H1 (cell line): Measurements from ENCODE around the gene CACNA1D. TPM values are rescaled to one million over a fixed set of nuclear protein-coding genes. Genes with fewer than 3 reads are reported as not detected.

Experiments
- CTCF ChIA-PET: fragments of 300-600 bp; sonication (Branson Sonifier 250); formaldehyde crosslinking; loops from one replicate; lab custom pipeline; 2021; ENCODE audit not compliant: partially characterized antibody; lab: Charles Lee
- POLR2A ChIA-PET: fragments of 300-600 bp; sonication (Branson Sonifier 250); formaldehyde crosslinking; loops from one replicate; lab custom pipeline; 2021; ENCODE audit warnings: inconsistent platforms; ENCODE audit not compliant: partially characterized antibody; lab: Charles Lee
- DNase-seq, 2 experiments: peaks; one replicate each; pipeline versions ENCODE4 v3.0.0 to v3.0.0-alpha.2; 2010 to 2022; ENCODE audit warnings: low spot score in 2 of 2, low read depth in 1 of 2, mixed read lengths in 1 of 2
- FAIRE-seq: peaks from 2 replicates; lab custom pipeline; 2011; peaks lifted over from hg19 to GRCh38; lab: Jason Lieb, UNC
- H2AFZ ChIP-seq: 2 replicates; pipeline ENCODE4 v1.8.1; 2012; ENCODE audit warnings: low read length, inconsistent platforms
- H2AK5ac ChIP-seq: 2 replicates; pipeline ENCODE4 v1.6.1; 2013; ENCODE audit warnings: low read depth, low read length
- H2BK120ac ChIP-seq: replicated peaks from 2 replicates; pipeline ENCODE3; 2013; ENCODE audit warnings: low read depth, low read length, inconsistent platforms
- H2BK12ac ChIP-seq: 2 replicates; pipeline ENCODE4 v1.6.1; 2013; ENCODE audit warnings: low read depth, low read length
- H2BK15ac ChIP-seq: 2 replicates; pipeline ENCODE4 v1.6.1; 2013; ENCODE audit warnings: low read length
- H2BK20ac ChIP-seq: 2 replicates; pipeline ENCODE4 v1.6.1; 2013; ENCODE audit warnings: low read length
- H2BK5ac ChIP-seq: 2 replicates; pipeline ENCODE4 v1.6.1; 2013; ENCODE audit warnings: low read depth, low read length
- H3K14ac ChIP-seq: 2 replicates; pipeline ENCODE4 v1.6.1; 2013; ENCODE audit warnings: inconsistent platforms; ENCODE audit not compliant: insufficient read length
- H3K18ac ChIP-seq: 2 replicates; pipeline ENCODE4 v1.6.1; 2013; ENCODE audit warnings: low read length; ENCODE audit errors: extremely low read depth
- H3K23ac ChIP-seq: 2 replicates; pipeline ENCODE4 v1.6.1; 2013; ENCODE audit warnings: inconsistent platforms; ENCODE audit not compliant: insufficient read length
- H3K23me2 ChIP-seq: 2 replicates; pipeline ENCODE4 v1.6.1; 2013; ENCODE audit warnings: low read depth, low read length
- H3K27ac ChIP-seq: 2 replicates; pipeline ENCODE4 v1.6.1; 2011; ENCODE audit warnings: low read depth, low read length, inconsistent platforms
- H3K27me3 ChIP-seq, 4 experiments: replicated peaks in 1 of 4; 1 replicate in 1 of 4; 2 replicates in 3 of 4; pipeline versions ENCODE4 v1.6.1 to v1.8.1; 2011 to 2013; ENCODE audit warnings: low read length in 3 of 4, mild to moderate bottlenecking in 3 of 4, inconsistent platforms in 2 of 4, mixed read lengths in 2 of 4, moderate library complexity in 1 of 4; ENCODE audit not compliant: control insufficient read depth in 3 of 4, insufficient read depth in 3 of 4; ENCODE audit errors: extremely low read depth in 1 of 4
- H3K36me3 ChIP-seq, 4 experiments: 2 replicates each; pipeline versions ENCODE4 v1.6.1 to v1.8.1; 2011 to 2013; ENCODE audit warnings: mild to moderate bottlenecking in 4 of 4, low read length in 3 of 4, moderate library complexity in 2 of 4, control low read depth in 1 of 4, inconsistent platforms in 1 of 4; ENCODE audit not compliant: insufficient read depth in 4 of 4, control insufficient read depth in 2 of 4
- H3K4ac ChIP-seq: replicated peaks from 2 replicates; pipeline ENCODE3; 2013; ENCODE audit warnings: low read length, low read depth, mixed read lengths, inconsistent platforms; ENCODE audit not compliant: insufficient read length
- H3K4me1 ChIP-seq, 4 experiments: replicated peaks in 1 of 4; 1 replicate in 1 of 4; 2 replicates in 3 of 4; pipeline versions ENCODE4 v1.6.1 to v1.8.1; 2011 to 2013; ENCODE audit warnings: low read length in 3 of 4, inconsistent platforms in 2 of 4, mixed read lengths in 1 of 4; ENCODE audit not compliant: insufficient read depth in 4 of 4, control insufficient read depth in 3 of 4
- H3K4me2 ChIP-seq, 2 experiments: 2 replicates each; pipeline versions ENCODE4 v1.6.1 to v1.8.1; 2011 to 2013; ENCODE audit warnings: low read depth in 2 of 2, low read length in 2 of 2, control low read depth in 1 of 2, inconsistent platforms in 1 of 2, mild to moderate bottlenecking in 1 of 2; ENCODE audit not compliant: insufficient read depth in 1 of 2
- H3K4me3 ChIP-seq, 4 experiments: fragments of 200-600, 300-600 bp in 1 of 4; sonication (generic), shearing (Covaris generic), sonication (Bioruptor Twin) in 1 of 4; 2 replicates each; pipeline versions ENCODE4 v1.5.1 to v1.8.1; 2011 to 2016; ENCODE audit warnings: low read length in 4 of 4, low read depth in 3 of 4, control low read depth in 2 of 4, inconsistent platforms in 2 of 4, mild to moderate bottlenecking in 2 of 4, mixed read lengths in 1 of 4, moderate library complexity in 1 of 4; ENCODE audit not compliant: insufficient read depth in 2 of 4; ENCODE audit errors: extremely low read depth in 1 of 4
- H3K56ac ChIP-seq: replicated peaks from 2 replicates; pipeline ENCODE3; 2013; ENCODE audit warnings: low read depth, mild to moderate bottlenecking, mixed read lengths, low read length, inconsistent platforms; ENCODE audit not compliant: insufficient read length
- H3K79me1 ChIP-seq: 2 replicates; pipeline ENCODE4 v1.6.1; 2013; ENCODE audit warnings: low read depth, low read length, control low read depth
- H3K79me2 ChIP-seq, 2 experiments: 2 replicates each; pipeline versions ENCODE4 v1.6.1 to v1.8.1; 2012 to 2013; ENCODE audit warnings: low read length in 2 of 2, mild to moderate bottlenecking in 2 of 2, inconsistent platforms in 1 of 2; ENCODE audit not compliant: insufficient read depth in 2 of 2, control insufficient read depth in 1 of 2
- H3K9ac ChIP-seq, 4 experiments: replicated peaks in 1 of 4; 1 replicate in 1 of 4; 2 replicates in 3 of 4; pipeline versions ENCODE4 v1.6.1 to v1.8.1; 2011 to 2013; ENCODE audit warnings: low read depth in 3 of 4, low read length in 3 of 4, control low read depth in 2 of 4, mild to moderate bottlenecking in 2 of 4, moderate library complexity in 2 of 4, inconsistent platforms in 1 of 4; ENCODE audit errors: extremely low read depth in 1 of 4
- H3K9me3 ChIP-seq, 2 experiments: 2 replicates each; pipeline versions ENCODE4 v1.6.1 to v1.8.1; 2012 to 2013; ENCODE audit warnings: mild to moderate bottlenecking in 2 of 2, moderate library complexity in 2 of 2, control low read depth in 1 of 2, inconsistent platforms in 1 of 2, low read depth in 1 of 2, low read length in 1 of 2, mixed read lengths in 1 of 2; ENCODE audit not compliant: insufficient read depth in 2 of 2
- H4K20me1 ChIP-seq, 2 experiments: replicated peaks in 1 of 2; 2 replicates each; pipeline versions ENCODE3 to v1.8.1; 2011 to 2013; ENCODE audit warnings: inconsistent platforms in 2 of 2, low read length in 2 of 2, mild to moderate bottlenecking in 1 of 2; ENCODE audit not compliant: insufficient read depth in 2 of 2, control insufficient read depth in 1 of 2
- H4K5ac ChIP-seq: 2 replicates; pipeline ENCODE4 v1.6.1; 2013; ENCODE audit warnings: low read length, low read depth, mixed read lengths, inconsistent platforms; ENCODE audit not compliant: insufficient read length
- H4K8ac ChIP-seq: 2 replicates; pipeline ENCODE4 v1.8.0; 2013; ENCODE audit warnings: mild to moderate bottlenecking, moderate library complexity, low read length, inconsistent platforms; ENCODE audit not compliant: insufficient read depth; ENCODE audit errors: extremely low read depth
- H4K91ac ChIP-seq: replicated peaks from 2 replicates; pipeline ENCODE3; 2013; ENCODE audit warnings: low read length, mixed read lengths, inconsistent platforms; ENCODE audit not compliant: insufficient read length
- BRCA1 ChIP-seq: IDR thresholded peaks from 2 replicates; pipeline ENCODE4 v1.6.1; 2012; ENCODE audit warnings: low read depth, low read length, improper control_type of control experiment
- CBX5 ChIP-seq: fragments of 300-800, 300-1000 bp; sonication (generic); IDR thresholded peaks from 2 replicates; pipeline ENCODE4 v1.7.1; 2016; ENCODE audit warnings: antibody characterized with exemption, low read length, low read depth
- CHD1 ChIP-seq: IDR thresholded peaks from 2 replicates; pipeline ENCODE4 v1.6.1; 2012; ENCODE audit warnings: low read depth, low read length, improper control_type of control experiment
- CHD2 ChIP-seq: IDR thresholded peaks from 2 replicates; pipeline ENCODE4 v1.6.1; 2012; ENCODE audit warnings: low read length, improper control_type of control experiment
- JUN ChIP-seq: IDR thresholded peaks from 2 replicates; pipeline ENCODE4 v1.6.1; 2011; ENCODE audit warnings: low read depth, mild to moderate bottlenecking, improper control_type of control experiment, low read length
- MAX ChIP-seq: IDR thresholded peaks from 2 replicates; pipeline ENCODE4 v1.6.1; 2012; ENCODE audit warnings: inconsistent platforms
- WGBS, 2 experiments: shearing (Covaris generic) in 1 of 2; methylation state at CpG; one replicate each; pipeline versions ENCODE4 v1.1.6 to v1.1.7; 2013 to 2015; ENCODE audit warnings: low lambda C conversion rate in 2 of 2, mixed read lengths in 2 of 2, inconsistent platforms in 1 of 2, low coverage in 1 of 2, missing lambda C conversion rate in 1 of 2; ENCODE audit not compliant: insufficient replicate concordance in 2 of 2, insufficient coverage in 1 of 2, insufficient read length in 1 of 2; ENCODE audit errors: extremely low coverage in 1 of 2, missing lambda C conversion rate in 1 of 2; 5-methylcytosine and 5-hydroxymethylcytosine counted together
- polyA plus RNA-seq, 7 experiments: library from polyadenylated mRNA; depleted of rRNA in 3 of 7; stranded (reverse) in 5 of 7; unstranded in 2 of 7; fragments of >200 nt in 5 of 7; fragments of 200-250 nt in 2 of 7; gene quantifications; 1 replicate in 5 of 7; 2 replicates in 1 of 7; 4 replicates in 1 of 7; pipeline versions ENCODE4 v1.2.1 to v1.2.3, GENCODE V29; 2011 to 2013; ENCODE audit warnings: missing spikeins in 2 of 7, mixed read lengths in 2 of 7
- total RNA-seq: library from RNA; stranded (reverse); fragmentation: NEBNext Ultra II Directional; extraction: Animal tissue kit (Norgen Biotek cat#: 25700); gene quantifications from 2 replicates; pipeline ENCODE4 v1.2.1, GENCODE V29; 2021

The CACNA1D gene
- total and polyA plus RNA-seq, 2 of the 8 experiments (the other 6 are each of a cell fraction or from before 2014, with no cell fraction given): 2.0 to 2.9 TPM

DNA sequence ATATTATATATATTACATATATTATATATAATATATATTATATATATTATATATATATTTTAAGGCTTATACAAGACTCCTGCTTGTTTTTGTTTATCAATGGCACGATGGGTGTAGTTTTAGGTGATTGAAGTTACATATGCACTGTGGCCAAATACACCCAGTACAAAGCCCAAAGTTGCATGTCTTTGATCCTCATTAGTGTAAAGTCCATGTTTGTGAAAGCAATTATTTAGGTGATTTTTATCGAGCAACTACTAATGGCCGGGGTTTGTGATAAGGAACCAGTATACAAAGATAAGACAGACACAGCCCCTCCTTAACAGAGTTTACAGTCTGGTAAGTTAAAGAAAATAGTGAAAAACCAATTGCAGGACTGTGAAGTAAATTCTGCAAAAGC lies 197.5 kb downstream of the CACNA1D start:
- H3K23ac ChIP-seq: no peak overlapping the region
- no peak overlapping the region for H2BK20ac ChIP-seq
- no peaks in the 10 kb centered on the region for H3K9me3 ChIP-seq
- TF ChIP-seq BRCA1 (no peak), JUN (no peak), CBX5 (no peak), CHD2 (no peak), MAX (no peak), CHD1 (no peak)
- no peak overlapping the region for H2BK5ac ChIP-seq
- no peak overlapping the region for H4K91ac ChIP-seq
- H3K4ac ChIP-seq: no peak overlapping the region
- H2AFZ ChIP-seq: peak overlapping the region; percentile 53; the same call in 1 of the 2 replicates
- CTCF ChIA-PET: interaction anchor here (0.6 to 1.7 kb wide), 4 partner anchors 16 to 317 kb away, joined by 3 to 7 read pairs (median 4); no protein-coding TSS in a partner anchor
- no peak overlapping the region for H3K27ac ChIP-seq
- no peak overlapping the region for H3K4me2 ChIP-seq
- H4K8ac ChIP-seq: no peak overlapping the region
- no peak overlapping the region for H2BK12ac ChIP-seq
- no peak overlapping the region for H3K18ac ChIP-seq
- POLR2A ChIA-PET: no interaction called here
- no peak overlapping the region for H2BK120ac ChIP-seq
- DNase-seq (peak in 1 of 2 experiments; percentile 4), FAIRE-seq (no peak)
- H4K5ac ChIP-seq: no peak overlapping the region
- H3K4me3 ChIP-seq: no peak overlapping the region
- no peaks in the 10 kb centered on the region for H4K20me1 ChIP-seq
- no peak overlapping the region for H3K14ac ChIP-seq
- no peaks in the 10 kb centered on the region for H3K79me2 ChIP-seq
- no peak overlapping the region for H2BK15ac ChIP-seq
- no peaks in the 10 kb centered on the region for H3K36me3 ChIP-seq
- H3K79me1 ChIP-seq: no peaks in the 10 kb centered on the region
- H3K9ac ChIP-seq: no peak overlapping the region
- no peaks in the 10 kb centered on the region for H3K27me3 ChIP-seq
- H3K56ac ChIP-seq: no peak overlapping the region
- WGBS, 2 experiments: 92% methylated on average over 3 of the region's 3 CpGs; no CpG with 5 or more reads in 1 of the 2 experiments
- H2AK5ac ChIP-seq: no peak overlapping the region
- H3K23me2 ChIP-seq: no peaks in the 10 kb centered on the region
- peaks cover 0 to 3% (median 0%) of the 10 kb centered on the region in 4 experiments; a peak in 1 of 7 replicates for H3K4me1 ChIP-seq
